HG03139 (cell line): ENCODE measurements around the gene ENPP6.
"Not testable (repeated sequence)": the region's sequence is repeated elsewhere in the genome, so short reads cannot be mapped to it uniquely, and the experiment has no call there.

Experiments
- ATAC-seq: cut with Tn5 transposase; IDR thresholded peaks from one replicate; pipeline ENCODE4 v1.9.1; 2021; ENCODE audit not compliant: unreplicated experiment

Gene ENPP6

DNA sequence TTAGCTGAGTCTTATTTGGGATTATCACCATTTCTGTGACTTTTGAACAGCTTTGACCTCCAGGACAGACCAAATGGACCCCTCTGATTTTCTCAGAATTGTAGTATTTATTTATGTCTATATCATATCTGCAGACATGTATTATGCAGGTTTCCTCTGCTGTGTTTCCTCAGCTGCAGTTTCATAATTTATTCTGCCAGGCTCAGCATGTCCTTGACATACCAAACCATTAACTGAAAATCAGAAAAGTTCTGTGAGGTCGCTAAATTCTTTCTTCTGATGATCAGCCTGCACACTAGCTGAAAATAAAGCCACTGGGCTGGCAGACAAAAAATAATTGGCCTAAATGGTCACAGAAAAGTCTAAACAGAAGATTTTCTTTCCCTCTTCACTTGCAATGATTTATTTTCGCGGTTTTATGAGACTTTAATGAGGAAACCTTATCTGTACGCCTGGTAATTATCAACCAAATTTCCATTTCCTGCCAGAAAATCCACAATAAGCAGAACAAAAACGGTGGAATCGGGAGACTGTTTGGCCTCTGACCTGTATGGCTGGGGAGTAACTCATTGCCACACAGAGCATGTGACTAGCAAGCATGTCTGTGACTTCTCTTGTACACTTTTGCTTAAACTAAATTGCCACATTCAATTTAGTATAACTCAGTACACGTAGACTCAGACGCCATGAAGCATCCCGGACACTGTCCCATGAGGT, 150.9 kb downstream of the ENPP6 start:
- ATAC-seq = no peak

DNA sequence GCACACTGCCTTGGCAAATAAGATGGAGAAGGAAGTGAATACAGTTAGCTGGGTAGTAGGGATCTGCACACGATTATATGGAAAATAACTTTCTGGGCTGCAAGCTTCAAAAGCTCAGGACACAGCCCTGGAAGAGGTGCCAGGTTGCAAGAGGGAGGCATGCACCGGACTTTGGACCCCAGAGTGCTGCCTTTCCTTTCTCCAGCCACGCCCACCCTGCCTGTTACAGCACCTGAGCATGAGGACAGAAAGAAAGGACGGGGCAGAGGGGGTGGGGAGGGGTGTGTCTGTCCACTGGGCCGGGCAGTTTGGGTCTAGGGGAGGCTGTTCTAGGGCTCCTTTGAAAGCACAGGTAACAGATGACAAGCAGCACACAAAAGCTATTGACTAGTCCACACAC, 152.8 kb downstream of the ENPP6 start:
- no peak for ATAC-seq

DNA sequence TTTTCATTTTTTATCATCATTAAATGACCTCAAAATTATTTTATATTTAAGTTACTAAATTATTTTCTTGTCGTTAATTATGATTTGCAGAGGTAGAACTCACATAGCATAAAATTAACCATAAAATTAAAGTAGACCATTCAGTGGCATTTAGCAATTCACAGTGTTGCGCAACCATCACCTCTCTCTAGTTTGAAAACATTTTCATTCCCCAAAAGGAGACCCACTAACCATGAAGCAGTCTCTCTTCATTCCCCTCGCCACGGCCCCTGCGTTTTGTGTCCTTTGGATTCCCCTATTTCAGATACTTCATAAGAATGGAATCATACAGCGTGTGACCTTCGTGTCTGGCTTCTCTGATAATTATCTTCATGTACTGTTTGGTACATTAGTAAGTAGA, 154.9 kb downstream of the ENPP6 start:
- no peak for ATAC-seq

DNA sequence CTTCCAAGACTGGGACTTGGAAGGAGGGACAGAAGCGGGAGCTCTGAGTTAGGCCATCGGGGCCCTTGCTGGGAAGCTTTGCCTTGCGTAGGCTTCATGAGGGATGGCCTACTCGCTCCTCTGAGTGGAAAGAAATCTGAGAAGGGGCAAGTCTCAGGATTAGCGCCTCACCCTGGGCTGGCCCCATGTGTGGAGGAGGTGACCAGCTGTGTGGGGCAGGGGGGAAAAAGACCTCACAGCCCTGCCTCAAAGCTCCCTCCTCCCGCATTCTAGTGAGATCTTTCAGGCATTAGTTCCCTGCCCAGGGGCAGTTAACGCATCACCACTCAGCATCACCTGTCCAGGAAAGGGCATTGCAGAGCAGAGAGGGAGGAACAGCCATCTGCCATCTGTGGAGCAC, 156.1 kb downstream of the ENPP6 start:
- ATAC-seq = no peak

DNA sequence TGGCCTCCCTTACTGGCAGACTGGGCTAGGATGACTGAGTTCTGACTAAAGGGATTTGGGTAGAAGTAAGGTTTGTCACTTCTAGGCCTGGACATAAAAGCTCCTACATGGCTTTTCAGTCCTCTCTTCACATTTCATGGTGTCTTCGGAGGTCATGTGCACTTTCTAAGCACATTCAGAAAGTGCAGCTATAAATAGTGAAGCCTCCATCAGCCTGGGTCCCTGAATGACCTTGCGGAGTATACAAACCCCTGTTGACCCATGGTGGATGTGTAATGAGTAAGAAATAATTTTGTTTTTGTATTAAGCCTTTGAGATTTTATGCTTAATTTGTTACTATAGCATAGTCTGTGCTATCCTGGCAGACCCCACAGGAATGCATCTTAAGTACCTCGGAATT, 158.6 kb downstream of the ENPP6 start:
- ATAC-seq = no peak

DNA sequence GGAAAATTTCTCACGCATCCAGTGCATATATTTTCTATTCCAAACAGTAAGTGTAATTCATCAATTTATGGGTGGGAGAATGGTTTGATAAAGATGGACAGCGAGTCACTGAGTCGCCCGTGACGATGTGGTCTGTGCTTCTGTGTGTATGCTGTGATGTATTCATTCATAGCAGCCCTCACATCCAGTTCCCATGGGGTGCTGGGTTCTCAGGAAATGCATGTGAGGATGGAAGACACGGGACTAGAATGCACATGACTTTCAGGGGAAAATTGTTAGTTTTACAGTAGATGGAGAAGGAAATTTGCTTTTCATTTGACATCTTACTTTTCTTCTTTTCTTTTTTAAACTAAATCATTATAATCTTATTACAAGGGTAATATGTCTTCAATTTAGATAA, 159.6 kb downstream of the ENPP6 start:
- no peak for ATAC-seq

DNA sequence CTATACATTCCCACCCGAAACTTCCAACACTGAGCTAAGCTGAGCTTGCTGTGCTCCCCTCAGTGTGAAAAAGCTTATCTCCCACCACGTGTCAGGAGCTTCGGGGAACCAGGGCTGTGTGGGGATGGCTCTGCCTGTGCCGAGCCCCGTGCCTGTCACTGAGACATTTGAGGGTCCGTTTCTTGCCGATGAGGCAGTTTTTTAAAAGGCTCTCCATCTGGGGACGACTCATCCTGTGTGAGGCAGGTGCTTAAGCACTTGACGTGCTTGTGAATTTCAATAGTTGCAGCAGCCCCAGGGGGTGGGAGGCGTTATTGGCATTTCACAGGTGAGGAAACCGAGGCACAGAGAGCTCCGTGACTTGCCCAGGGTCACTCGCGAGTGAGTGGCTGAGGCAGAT, 160.8 kb downstream of the ENPP6 start:
- no peak for ATAC-seq

DNA sequence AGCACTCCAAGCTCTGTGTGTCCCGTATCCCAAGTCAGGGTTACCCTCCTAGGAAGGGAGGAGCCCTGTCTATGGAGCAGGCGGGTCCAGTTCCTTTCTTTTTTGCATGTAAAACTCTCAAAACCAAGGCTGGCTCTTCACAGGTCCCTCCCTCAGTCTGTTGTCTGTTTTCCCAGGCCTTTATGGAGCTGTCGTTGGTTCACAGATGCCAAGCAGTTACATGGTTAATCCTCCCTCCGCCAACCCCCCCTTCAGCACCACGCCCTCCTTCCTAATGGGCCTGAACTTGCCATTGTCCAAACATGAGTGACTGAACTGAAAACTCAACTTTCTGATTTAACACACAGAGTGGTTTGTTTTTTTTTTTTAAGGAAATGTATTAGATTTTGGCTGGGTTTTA, 164.2 kb downstream of the ENPP6 start:
- no peak for ATAC-seq

DNA sequence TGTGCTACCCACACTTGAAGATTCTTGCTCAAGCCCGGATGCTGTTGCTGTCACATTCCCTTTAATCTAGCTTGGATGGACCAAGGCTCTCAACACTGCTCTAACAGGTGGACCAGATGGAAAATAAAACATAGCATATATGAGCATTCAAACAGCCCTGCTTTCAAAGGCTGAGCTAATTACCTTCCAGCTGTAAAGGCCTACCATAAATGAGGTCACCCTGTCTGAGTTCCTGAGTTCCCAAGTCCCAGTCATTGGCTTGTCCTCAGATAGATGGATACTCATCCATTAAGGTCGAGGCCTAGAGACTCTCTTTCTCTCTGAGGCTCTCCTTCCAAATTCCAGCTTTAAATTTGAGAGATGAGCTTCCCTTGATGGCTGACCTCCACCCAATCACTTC, 165.1 kb downstream of the ENPP6 start:
- no peak for ATAC-seq

DNA sequence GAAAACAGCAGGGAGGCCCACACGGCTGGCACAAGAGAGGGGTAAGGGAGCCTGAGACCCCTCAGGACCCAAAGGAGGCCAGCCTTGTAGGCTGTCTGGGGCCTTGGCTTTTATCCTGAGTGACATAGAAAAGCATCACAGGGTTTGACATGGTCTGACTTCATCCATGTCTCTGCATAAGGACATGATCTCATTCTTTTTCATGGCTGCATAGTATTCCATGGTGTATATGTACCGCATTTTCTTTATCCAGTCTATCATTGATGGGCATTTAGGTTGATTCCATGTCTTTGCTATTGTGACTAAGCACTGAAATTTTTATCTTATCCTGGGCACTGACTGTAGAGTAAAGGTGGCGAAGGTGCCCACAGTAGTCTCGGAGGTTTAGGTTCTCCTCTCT, 166.4 kb downstream of the ENPP6 start:
- not testable (repeated sequence) for ATAC-seq

DNA sequence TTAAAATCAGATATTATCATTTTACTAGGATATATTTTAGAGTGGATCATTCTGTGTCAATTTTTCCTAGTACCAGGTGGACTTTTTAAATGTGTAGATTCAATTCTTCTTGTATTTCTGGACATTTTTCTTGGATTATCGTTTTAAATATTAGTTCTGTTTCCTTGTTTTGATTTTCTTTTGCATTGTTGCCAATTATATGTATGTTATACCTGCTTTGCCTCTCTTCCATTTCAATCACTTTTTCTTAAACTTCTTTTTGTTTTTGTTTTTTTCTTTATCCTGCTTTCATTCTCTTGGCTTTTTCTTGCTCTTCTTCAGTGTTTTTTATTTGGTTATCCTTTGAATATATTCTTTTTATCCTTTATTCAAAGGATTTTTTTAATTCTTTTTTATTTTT, 171.5 kb downstream of the ENPP6 start:
- ATAC-seq = no peak

DNA sequence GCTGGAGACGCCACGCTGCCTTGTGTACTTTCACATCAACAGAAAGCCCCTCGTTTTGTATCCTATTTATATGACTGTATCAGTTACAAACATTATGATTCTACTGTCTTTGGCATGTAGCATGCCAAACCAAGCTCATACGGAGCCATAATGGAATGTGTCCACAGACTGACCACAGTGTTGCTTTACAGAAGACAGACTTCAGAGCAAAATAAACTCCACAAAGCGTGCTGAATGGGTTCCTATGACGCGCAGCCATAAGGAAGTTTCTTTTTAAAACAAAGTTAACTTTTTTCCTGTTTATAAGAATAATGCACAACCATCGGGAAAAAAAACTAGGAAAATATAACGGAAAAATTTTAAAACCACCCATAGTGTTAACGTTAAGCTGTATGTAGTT, 176.5 kb downstream of the ENPP6 start:
- ATAC-seq = no peak

DNA sequence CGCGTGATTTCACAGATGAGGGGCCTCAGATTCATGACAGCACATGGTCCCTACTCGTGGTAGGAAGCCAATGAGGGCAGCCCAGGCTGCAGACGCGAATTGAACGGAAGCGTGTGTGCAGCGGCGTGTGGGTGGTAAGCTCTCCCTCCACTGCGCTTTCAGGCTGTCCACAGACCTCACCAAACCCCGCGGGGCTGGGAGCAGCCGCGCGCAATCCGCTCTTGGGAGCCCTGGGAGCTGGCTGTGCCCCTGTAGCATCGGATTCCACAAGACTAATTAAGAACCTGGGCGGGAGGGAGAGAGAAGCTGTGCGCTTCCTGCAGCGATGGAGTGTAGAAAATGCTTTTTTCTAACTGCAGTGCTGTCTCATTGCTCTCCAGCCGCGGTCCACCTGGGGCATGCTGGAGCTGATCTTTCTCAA, 177.7 kb downstream of the ENPP6 start:
- ATAC-seq = no peak
